Small intestine (tissue), 7 donors: ENCODE results near the gene GPR150. TPM values are rescaled to one million over a fixed set of nuclear protein-coding genes. Genes with fewer than 3 reads are reported as not detected.

Experiments used
- DNase-seq, 2 donors: peaks; one replicate each; pipeline versions ENCODE4 v3.0.0 to v3.0.0-alpha.2; 2013
- FAIRE-seq: peaks from 2 replicates; lab custom pipeline; 2012; peaks lifted over from hg19 to GRCh38; lab: Jason Lieb, UNC
- H3K27ac ChIP-seq, 3 donors: one replicate each; pipeline ENCODE4 v1.5.1; 2013; ENCODE audit warnings: low read length in 2 of 3, mild to moderate bottlenecking in 2 of 3, control low read depth in 1 of 3, inconsistent platforms in 1 of 3, low read depth in 1 of 3, moderate library complexity in 1 of 3
- H3K27me3 ChIP-seq, 3 donors: one replicate each; pipeline ENCODE4 v1.6.1; 2013; ENCODE audit warnings: low read length in 3 of 3, inconsistent platforms in 1 of 3; ENCODE audit not compliant: control insufficient read depth in 3 of 3, insufficient read depth in 3 of 3
- H3K36me3 ChIP-seq, 3 donors: one replicate each; pipeline ENCODE4 v1.6.1; 2013; ENCODE audit warnings: low read length in 3 of 3, inconsistent platforms in 1 of 3, low read depth in 1 of 3, mild to moderate bottlenecking in 1 of 3, moderate library complexity in 1 of 3; ENCODE audit not compliant: control insufficient read depth in 3 of 3, insufficient read depth in 2 of 3
- H3K4me1 ChIP-seq, 3 donors: one replicate each; pipeline ENCODE4 v1.6.1; 2013; ENCODE audit warnings: low read length in 2 of 3, inconsistent platforms in 1 of 3, low read depth in 1 of 3, mild to moderate bottlenecking in 1 of 3, moderate library complexity in 1 of 3; ENCODE audit not compliant: control insufficient read depth in 3 of 3, insufficient read depth in 2 of 3
- H3K4me3 ChIP-seq, 3 donors: one replicate each; pipeline ENCODE4 v1.5.1; 2013; ENCODE audit warnings: low read length in 3 of 3, control low read depth in 1 of 3, inconsistent platforms in 1 of 3, low read depth in 1 of 3, mild to moderate bottlenecking in 1 of 3, moderate library complexity in 1 of 3
- H3K9me3 ChIP-seq, 2 donors: one replicate each; pipeline ENCODE4 v1.6.1; 2013; ENCODE audit warnings: low read depth in 1 of 2, low read length in 1 of 2; ENCODE audit not compliant: control insufficient read depth in 2 of 2, insufficient read depth in 1 of 2
- WGBS, 3 donors: extraction: QIAGEN DNeasy Blood & Tissue Kit; methylation state at CpG; one replicate each; pipeline ENCODE4 v1.1.7; 2013; 5-methylcytosine and 5-hydroxymethylcytosine counted together
- polyA plus RNA-seq, 4 donors: library from polyadenylated mRNA; stranded (reverse) in 3 of 4; unstranded in 1 of 4; fragments of 200-250 nt in 3 of 4; fragments of 120-200 nt in 1 of 4; gene quantifications; one replicate each; pipeline versions ENCODE4 v1.2.1 to v1.2.3, GENCODE V29; 2013
- donor health status: healthy with polysubstance abuse.
- donor health status: control.
- donor health status: control.
- donor health status: Bipolar disorder and iron deficiency.
- donor health status: healthy.

GPR150 gene
- polyA plus RNA-seq, 4 donors, result 0.15 to 2.1 TPM; not detected in 2

- DNase-seq, result no peak
- H3K9me3 ChIP-seq, result no peaks in the 10 kb centered on the region
- no peak overlapping the region for H3K4me3 ChIP-seq
- H3K36me3 ChIP-seq, result no peaks in the 10 kb centered on the region
- peaks cover 0 to 4% (median 0%) of the 10 kb centered on the region in 3 donors for H3K4me1 ChIP-seq
- 63 to 88% (median 84%) methylated on average over 4 of the region's 4 CpGs for WGBS, 3 donors
- no peaks in the 10 kb centered on the region for H3K27me3 ChIP-seq
- no peak for FAIRE-seq
- H3K27ac ChIP-seq, result no peak overlapping the region
These were observed 47.3 kb downstream of the GPR150 start for GRCh38 chr5:95667061-95667618.

- Histone ChIP-seq H3K36me3 (no peaks in the 10 kb centered on the region), H3K4me1 (peaks cover 0 to 4% (median 0%) of the 10 kb centered on the region in 3 donors), H3K27ac (no peak overlapping the region), H3K4me3 (no peak overlapping the region), H3K9me3 (no peaks in the 10 kb centered on the region), H3K27me3 (no peaks in the 10 kb centered on the region)
- no peak for FAIRE-seq
- no peak for DNase-seq
These were observed 47.8 kb downstream of the GPR150 start for GRCh38 chr5:95667678-95668077.

- H3K9me3 ChIP-seq, result no peaks in the 10 kb centered on the region
- FAIRE-seq (no peak), DNase-seq (no peak)
- no peaks in the 10 kb centered on the region for H3K36me3 ChIP-seq
- H3K4me1 ChIP-seq, result peaks cover 0 to 4% (median 0%) of the 10 kb centered on the region in 3 donors
- H3K27me3 ChIP-seq, result no peaks in the 10 kb centered on the region
- H3K27ac ChIP-seq, result no peak overlapping the region
- no peak overlapping the region for H3K4me3 ChIP-seq
These were observed 48.3 kb downstream of the GPR150 start for GRCh38 chr5:95668216-95668615.

GRCh38 chr5:95668728-95669127 lies 48.8 kb downstream of the GPR150 start:
- Histone ChIP-seq H3K27me3 (no peaks in the 10 kb centered on the region), H3K36me3 (no peaks in the 10 kb centered on the region), H3K9me3 (no peaks in the 10 kb centered on the region), H3K4me3 (no peak overlapping the region), H3K27ac (no peak overlapping the region), H3K4me1 (peaks cover 0 to 4% (median 0%) of the 10 kb centered on the region in 3 donors)
- no peak for DNase-seq
- WGBS, 3 donors, result 67 to 84% (median 79%) methylated on average over 1 of the region's 1 CpG
- FAIRE-seq, result no peak

- 63 to 93% (median 92%) methylated on average over 4 of the region's 4 CpGs for WGBS, 3 donors
- FAIRE-seq (no peak), DNase-seq (peak in 1 of 2 donors; percentile 31)
- no peaks in the 10 kb centered on the region for H3K27me3 ChIP-seq
- no peaks in the 10 kb centered on the region for H3K9me3 ChIP-seq
- H3K4me1 ChIP-seq, result peaks cover 0 to under 1% (median 0%) of the 10 kb centered on the region in 3 donors
- H3K4me3 ChIP-seq, result no peak overlapping the region
- H3K36me3 ChIP-seq, result no peaks in the 10 kb centered on the region
- peak overlapping the region in 1 of 3 donors; percentile 26 for H3K27ac ChIP-seq
These were observed 49.7 kb downstream of the GPR150 start for GRCh38 chr5:95669540-95669939.

- no peak for FAIRE-seq
- H3K27me3 ChIP-seq, result no peaks in the 10 kb centered on the region
- H3K4me3 ChIP-seq, result no peak overlapping the region
- peak overlapping the region in 1 of 3 donors; percentile 2 for H3K27ac ChIP-seq
- no peaks in the 10 kb centered on the region for H3K4me1 ChIP-seq
- no peak for DNase-seq
- WGBS, 3 donors, result 85 to 94% (median 92%) methylated on average over 5 of the region's 5 CpGs
- H3K9me3 ChIP-seq, result no peaks in the 10 kb centered on the region
- H3K36me3 ChIP-seq, result no peaks in the 10 kb centered on the region
These were observed 50.1 kb downstream of the GPR150 start for GRCh38 chr5:95669985-95670384.

- WGBS, 3 donors, result 89 to 92% (median 89%) methylated on average over 3 of the region's 3 CpGs
- no peak for FAIRE-seq
- DNase-seq, result no peak
- Histone ChIP-seq H3K27me3 (no peaks in the 10 kb centered on the region), H3K36me3 (no peaks in the 10 kb centered on the region), H3K27ac (no peak overlapping the region), H3K9me3 (no peaks in the 10 kb centered on the region), H3K4me1 (no peaks in the 10 kb centered on the region), H3K4me3 (no peak overlapping the region)
These were observed 50.7 kb downstream of the GPR150 start for GRCh38 chr5:95670568-95670967.
